SK-N-SH (cell line): ENCODE data around the gene HEMGN.

ENCODE experiments used
- EP300 ChIP-seq, 2 experiments: IDR thresholded peaks; 2 replicates each; pipeline versions ENCODE4 v1.4.0 to v1.6.1; 2012; ENCODE audit warnings: borderline replicate concordance in 1 of 2, low read depth in 1 of 2, low read length in 1 of 2
- JUND ChIP-seq: IDR thresholded peaks from 2 replicates; pipeline ENCODE4 v1.4.0; 2012
- TF ChIP-seq, protein P1 (sequence below): fragments of 150-350 bp; IDR thresholded peaks from 2 replicates; pipeline ENCODE4 v1.6.1; 2017; ENCODE audit warnings: antibody characterized with exemption, low read length, low read depth, borderline replicate concordance

DNA sequence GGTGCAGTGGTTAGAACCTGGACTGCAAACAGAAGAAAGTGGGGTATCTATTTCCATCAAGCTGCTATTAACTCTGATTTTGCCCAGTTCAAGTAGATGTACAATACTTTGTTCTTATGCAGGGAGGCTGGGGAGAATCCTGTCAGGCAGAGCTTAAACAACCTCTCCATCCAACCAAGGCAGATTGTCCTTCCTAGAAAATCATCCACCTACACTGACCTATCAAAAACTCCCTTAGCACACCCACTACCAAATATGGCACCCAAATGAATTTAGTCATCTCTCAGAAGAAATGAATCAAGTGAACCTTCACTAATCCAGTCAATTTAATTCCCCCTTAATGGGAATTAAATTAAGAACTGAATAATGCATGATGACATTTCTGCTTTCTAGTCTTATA is 18.4 kb upstream of the HEMGN start:
- TF ChIP-seq, protein P1, sequence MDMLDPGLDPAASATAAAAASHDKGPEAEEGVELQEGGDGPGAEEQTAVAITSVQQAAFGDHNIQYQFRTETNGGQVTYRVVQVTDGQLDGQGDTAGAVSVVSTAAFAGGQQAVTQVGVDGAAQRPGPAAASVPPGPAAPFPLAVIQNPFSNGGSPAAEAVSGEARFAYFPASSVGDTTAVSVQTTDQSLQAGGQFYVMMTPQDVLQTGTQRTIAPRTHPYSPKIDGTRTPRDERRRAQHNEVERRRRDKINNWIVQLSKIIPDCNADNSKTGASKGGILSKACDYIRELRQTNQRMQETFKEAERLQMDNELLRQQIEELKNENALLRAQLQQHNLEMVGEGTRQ, result no peak
- TF ChIP-seq JUND (no peak), EP300 (IDR thresholded peaks at IDR 0.05; ENCODE audit: borderline replicate concordance in 1 of 2, low read depth in 1 of 2, low read length in 1 of 2) (no peak)
